ENCODE data around the gene TPRA1. TPM values are rescaled to one million over a fixed set of nuclear protein-coding genes. Genes with fewer than 3 reads are reported as not detected.

Gene TPRA1
- total RNA-seq, 1 experiment from 2014 or later = 20.0 TPM

DNA sequence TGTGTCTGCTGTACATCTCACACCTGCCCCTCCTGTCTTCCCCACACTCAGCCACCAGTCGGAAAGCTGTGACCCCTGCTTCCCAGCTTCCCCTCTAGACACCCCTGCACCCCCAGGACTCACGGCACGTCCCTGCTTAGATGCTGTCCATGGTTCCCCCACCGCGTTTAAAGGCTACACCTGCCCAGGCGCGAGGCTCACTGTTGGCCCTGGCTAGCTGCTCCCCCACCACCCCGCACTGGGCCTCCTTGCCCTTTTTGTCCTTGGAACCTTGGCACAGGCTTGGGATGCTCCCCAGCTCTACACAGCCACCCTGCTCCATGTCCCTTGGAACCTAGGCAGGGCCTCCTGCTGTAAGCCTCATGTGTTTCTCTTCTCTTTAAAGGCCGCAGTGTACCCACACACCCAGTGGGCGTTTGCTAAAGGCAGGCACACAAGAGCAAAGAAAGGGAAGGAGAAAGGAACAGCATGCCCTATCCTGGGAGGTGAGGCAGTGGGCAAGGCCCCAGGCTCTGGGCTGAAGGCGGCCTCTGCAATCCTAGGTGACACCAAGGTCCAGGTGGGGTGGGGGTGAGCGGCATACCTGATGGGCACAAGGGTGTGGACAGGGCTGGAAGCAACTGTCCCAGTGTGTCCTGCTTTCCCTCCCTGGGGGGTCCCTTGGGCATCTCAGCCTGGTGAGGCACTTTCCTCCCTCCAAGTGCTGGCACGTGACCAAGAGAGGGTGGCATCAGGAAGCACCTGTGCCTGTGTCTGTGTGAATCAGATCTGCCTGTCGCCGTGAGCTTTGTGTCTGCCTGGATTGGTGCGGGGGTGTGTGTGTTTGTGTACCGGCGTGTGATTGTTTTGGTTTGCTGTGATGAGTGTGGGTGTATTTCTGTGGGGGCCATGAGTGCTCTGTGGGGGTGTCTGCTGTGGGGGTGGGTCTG, 54.4 kb downstream of the TPRA1 start:
- Histone ChIP-seq H3K27ac (ENCODE audit: insufficient read length, low read depth, low read length) (no peak overlapping the region), H3K4me1 (ENCODE audit: insufficient read depth, low read length) (no peaks in the 10 kb centered on the region; the same call in 1 of the 2 replicates), H3K56ac (ENCODE audit: insufficient read length, low read depth, low read length) (no peak overlapping the region), H3K23me2 (ENCODE audit: insufficient read length, low read depth, low read length, poor library complexity, severe bottlenecking) (no peaks in the 10 kb centered on the region), H2BK12ac (ENCODE audit: insufficient read length, low read depth, low read length) (no peak overlapping the region), H2BK5ac (ENCODE audit: insufficient read length, low read length) (no peak overlapping the region), H3K4ac (ENCODE audit: low read depth, low read length) (no peak overlapping the region), H3K79me1 (ENCODE audit: insufficient read depth, low read depth, low read length, poor library complexity, severe bottlenecking) (no peaks in the 10 kb centered on the region), H3K79me2 (ENCODE audit: insufficient read depth, low read length) (no peaks in the 10 kb centered on the region), H3K14ac (ENCODE audit: insufficient read depth, low read length) (no peak overlapping the region), H3K27me3 (ENCODE audit: insufficient read depth, low read length) (no peaks in the 10 kb centered on the region), H4K20me1 (ENCODE audit: control insufficient read depth, insufficient read depth, insufficient read length) (no peaks in the 10 kb centered on the region), H3K18ac (ENCODE audit: insufficient read length, low read depth, low read length) (peak overlapping the region; percentile 3), H3K4me2 (ENCODE audit: insufficient read depth, insufficient read length, low read length) (no peak overlapping the region), H2BK120ac (ENCODE audit: low read depth, low read length, poor library complexity, severe bottlenecking) (no peak overlapping the region), H4K5ac (ENCODE audit: insufficient read length, low read depth, low read length) (no peak overlapping the region), H3K23ac (ENCODE audit: insufficient read length, low read depth, low read length) (no peak overlapping the region), H3K9me3 (ENCODE audit: control insufficient read depth, low read depth, low read length) (no peaks in the 10 kb centered on the region), H2AK5ac (ENCODE audit: insufficient read length, low read length) (no peak overlapping the region), H2BK20ac (ENCODE audit: low read depth, low read length, poor library complexity, severe bottlenecking) (no peak overlapping the region), H3T11ph (ENCODE audit: low read length) (no peak overlapping the region), H3K9ac (ENCODE audit: extremely low read depth, insufficient read length, low read length) (no peak overlapping the region), H4K91ac (ENCODE audit: insufficient read length, low read depth, low read length) (no peak overlapping the region), H2AFZ (ENCODE audit: low read length) (no peak overlapping the region), H2BK15ac (ENCODE audit: low read depth, low read length) (no peak overlapping the region), H4K8ac (replicated peaks; ENCODE audit: insufficient read length, low read depth, low read length) (no peak overlapping the region)
- Mint-ChIP-seq H3K27ac (peak overlapping the region in 2 of 3 experiments; percentile 16; a peak in 1 of 7 replicates), H3K36me3 (ENCODE audit: insufficient read depth in 1 of 3, low read depth in 3 of 3) (no peaks in the 10 kb centered on the region), H3K27me3 (ENCODE audit: low read depth) (peaks cover 6% of the 10 kb centered on the region), H3K4me3 (no peak overlapping the region; a peak in 1 of 5 replicates), H3K9me3 (no peaks in the 10 kb centered on the region), H3K4me1 (peaks cover 11 to 22% of the 10 kb centered on the region in 2 experiments)
- TF ChIP-seq, protein P1, sequence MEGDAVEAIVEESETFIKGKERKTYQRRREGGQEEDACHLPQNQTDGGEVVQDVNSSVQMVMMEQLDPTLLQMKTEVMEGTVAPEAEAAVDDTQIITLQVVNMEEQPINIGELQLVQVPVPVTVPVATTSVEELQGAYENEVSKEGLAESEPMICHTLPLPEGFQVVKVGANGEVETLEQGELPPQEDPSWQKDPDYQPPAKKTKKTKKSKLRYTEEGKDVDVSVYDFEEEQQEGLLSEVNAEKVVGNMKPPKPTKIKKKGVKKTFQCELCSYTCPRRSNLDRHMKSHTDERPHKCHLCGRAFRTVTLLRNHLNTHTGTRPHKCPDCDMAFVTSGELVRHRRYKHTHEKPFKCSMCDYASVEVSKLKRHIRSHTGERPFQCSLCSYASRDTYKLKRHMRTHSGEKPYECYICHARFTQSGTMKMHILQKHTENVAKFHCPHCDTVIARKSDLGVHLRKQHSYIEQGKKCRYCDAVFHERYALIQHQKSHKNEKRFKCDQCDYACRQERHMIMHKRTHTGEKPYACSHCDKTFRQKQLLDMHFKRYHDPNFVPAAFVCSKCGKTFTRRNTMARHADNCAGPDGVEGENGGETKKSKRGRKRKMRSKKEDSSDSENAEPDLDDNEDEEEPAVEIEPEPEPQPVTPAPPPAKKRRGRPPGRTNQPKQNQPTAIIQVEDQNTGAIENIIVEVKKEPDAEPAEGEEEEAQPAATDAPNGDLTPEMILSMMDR (conservative IDR thresholded peaks at IDR 0.05) = no peak
- DNase-seq = no peak
- no CpG with 5 or more reads among the region's 18 CpGs for WGBS (ENCODE audit: extremely low coverage, insufficient read length, low lambda C conversion rate)

All from H9 (cell line).